Measurements from ENCODE around the gene TGFBR1.

Gene TGFBR1

GRCh38 chr9:99107421-99107820, 2.5 kb downstream of the TGFBR1 start:
- no peak for DNase-seq (ENCODE audit: low spot score)

- no peak for DNase-seq (ENCODE audit: low spot score)
Observed at GRCh38 chr9:99108131-99108530, 3.2 kb downstream of the TGFBR1 start.

- peak; percentile 86 for DNase-seq (ENCODE audit: low spot score)
Observed at GRCh38 chr9:99109522-99109921, 4.6 kb downstream of the TGFBR1 start.

GRCh38 chr9:99112750-99113413, 8.0 kb downstream of the TGFBR1 start:
- DNase-seq (ENCODE audit: low spot score) = no peak

- no peak for DNase-seq (ENCODE audit: low spot score)
Observed at GRCh38 chr9:99113414-99114048, 8.6 kb downstream of the TGFBR1 start.

GRCh38 chr9:99114049-99114440, 9.1 kb downstream of the TGFBR1 start:
- no peak for DNase-seq (ENCODE audit: low spot score)

GRCh38 chr9:99114846-99115500, 10.1 kb downstream of the TGFBR1 start:
- peak; percentile 67 for DNase-seq (ENCODE audit: low spot score)

GRCh38 chr9:99116003-99116411, 11.1 kb downstream of the TGFBR1 start:
- DNase-seq (ENCODE audit: low spot score) = no peak

- DNase-seq (ENCODE audit: low spot score) = no peak
Observed at GRCh38 chr9:99118782-99119466, 14.0 kb downstream of the TGFBR1 start.

GRCh38 chr9:99119976-99120655, 15.2 kb downstream of the TGFBR1 start:
- no peak for DNase-seq (ENCODE audit: low spot score)

GRCh38 chr9:99121604-99122003, 16.7 kb downstream of the TGFBR1 start:
- no peak for DNase-seq (ENCODE audit: low spot score)

- no peak for DNase-seq (ENCODE audit: low spot score)
Observed at GRCh38 chr9:99124534-99125255, 19.8 kb downstream of the TGFBR1 start.

GRCh38 chr9:99125446-99125845, 20.5 kb downstream of the TGFBR1 start:
- DNase-seq (ENCODE audit: low spot score) = no peak

- DNase-seq (ENCODE audit: low spot score) = no peak
Observed at GRCh38 chr9:99126312-99126711, 21.4 kb downstream of the TGFBR1 start.

GRCh38 chr9:99127356-99128132, 22.6 kb downstream of the TGFBR1 start:
- DNase-seq (ENCODE audit: low spot score) = no peak

GRCh38 chr9:99128133-99128406, 23.2 kb downstream of the TGFBR1 start:
- DNase-seq (ENCODE audit: low spot score) = no peak

GRCh38 chr9:99129091-99129490, 24.2 kb downstream of the TGFBR1 start:
- no peak for DNase-seq (ENCODE audit: low spot score)

GRCh38 chr9:99130069-99130468, 25.2 kb downstream of the TGFBR1 start:
- no peak for DNase-seq (ENCODE audit: low spot score)

GRCh38 chr9:99133145-99133544, 28.2 kb downstream of the TGFBR1 start:
- no peak for DNase-seq (ENCODE audit: low spot score)

GRCh38 chr9:99134893-99135341, 30.0 kb downstream of the TGFBR1 start:
- DNase-seq (ENCODE audit: low spot score) = no peak

- no peak for DNase-seq (ENCODE audit: low spot score)
Observed at GRCh38 chr9:99135456-99135855, 30.5 kb downstream of the TGFBR1 start.
